Measurements from ENCODE around the gene SVOP.

Gene SVOP

GRCh38 chr12:108939594-108939993 lies 81.3 kb downstream of the SVOP start:
- no peaks in the 10 kb centered on the region for H3K27me3 ChIP-seq (ENCODE audit: low read length)
- H3K9me2 ChIP-seq (replicated peaks; ENCODE audit: insufficient read depth, low read length), result no peaks in the 10 kb centered on the region
- H2AFZ ChIP-seq (ENCODE audit: low read depth, low read length, severe bottlenecking), result no peak overlapping the region
- no peak overlapping the region for H3K27ac ChIP-seq (ENCODE audit: low read depth, low read length)
- TF ChIP-seq CTCF (IDR thresholded peaks at IDR 0.05; ENCODE audit: insufficient read depth, low read length, poor library complexity, severe bottlenecking) (no peak), EZH2phosphoT487 (conservative IDR thresholded peaks at IDR 0.05; ENCODE audit: low read length) (no peak)
- H3K9ac ChIP-seq (ENCODE audit: low read length), result no peak overlapping the region
- no peaks in the 10 kb centered on the region for H3K36me3 ChIP-seq (ENCODE audit: low read length)
- H4K20me1 ChIP-seq (ENCODE audit: low read depth, low read length), result no peaks in the 10 kb centered on the region
- H3K79me2 ChIP-seq (ENCODE audit: insufficient read depth, low read length), result no peaks in the 10 kb centered on the region
- H3K4me3 ChIP-seq (ENCODE audit: insufficient read depth, low read length, poor library complexity, severe bottlenecking), result no peak overlapping the region
- H3F3A ChIP-seq (ENCODE audit: insufficient read depth), result no peaks in the 10 kb centered on the region
- H3K4me2 ChIP-seq (ENCODE audit: low read depth, low read length, poor library complexity, severe bottlenecking), result no peak overlapping the region
- H3K9me3 ChIP-seq (ENCODE audit: insufficient read depth, low read length), result no peaks in the 10 kb centered on the region

GRCh38 chr12:108938247-108938924 lies 82.5 kb downstream of the SVOP start:
- Histone ChIP-seq H3K27ac (ENCODE audit: low read depth, low read length) (no peak overlapping the region), H3K4me3 (ENCODE audit: insufficient read depth, low read length, poor library complexity, severe bottlenecking) (no peak overlapping the region), H3K9ac (ENCODE audit: low read length) (no peak overlapping the region), H3K9me2 (replicated peaks; ENCODE audit: insufficient read depth, low read length) (no peaks in the 10 kb centered on the region), H3K36me3 (ENCODE audit: low read length) (no peaks in the 10 kb centered on the region), H4K20me1 (ENCODE audit: low read depth, low read length) (no peaks in the 10 kb centered on the region), H2AFZ (ENCODE audit: low read depth, low read length, severe bottlenecking) (no peak overlapping the region), H3F3A (ENCODE audit: insufficient read depth) (no peaks in the 10 kb centered on the region), H3K27me3 (ENCODE audit: low read length) (no peaks in the 10 kb centered on the region), H3K79me2 (ENCODE audit: insufficient read depth, low read length) (no peaks in the 10 kb centered on the region), H3K4me2 (ENCODE audit: low read depth, low read length, poor library complexity, severe bottlenecking) (no peak overlapping the region), H3K9me3 (ENCODE audit: insufficient read depth, low read length) (no peaks in the 10 kb centered on the region)
- TF ChIP-seq EZH2phosphoT487 (conservative IDR thresholded peaks at IDR 0.05; ENCODE audit: low read length), result no peak
- TF ChIP-seq CTCF (IDR thresholded peaks at IDR 0.05; ENCODE audit: insufficient read depth, low read length, poor library complexity, severe bottlenecking), result no peak

- TF ChIP-seq CTCF (IDR thresholded peaks at IDR 0.05; ENCODE audit: insufficient read depth, low read length, poor library complexity, severe bottlenecking), result no peak
- Histone ChIP-seq H3K9ac (ENCODE audit: low read length) (no peak overlapping the region), H3K27ac (ENCODE audit: low read depth, low read length) (no peak overlapping the region), H3K79me2 (ENCODE audit: insufficient read depth, low read length) (no peaks in the 10 kb centered on the region), H3K9me3 (ENCODE audit: insufficient read depth, low read length) (no peaks in the 10 kb centered on the region), H3K9me2 (replicated peaks; ENCODE audit: insufficient read depth, low read length) (no peaks in the 10 kb centered on the region), H3K4me2 (ENCODE audit: low read depth, low read length, poor library complexity, severe bottlenecking) (no peak overlapping the region), H3K27me3 (ENCODE audit: low read length) (no peaks in the 10 kb centered on the region), H3K4me3 (ENCODE audit: insufficient read depth, low read length, poor library complexity, severe bottlenecking) (no peak overlapping the region), H3K36me3 (ENCODE audit: low read length) (no peaks in the 10 kb centered on the region), H3F3A (ENCODE audit: insufficient read depth) (no peaks in the 10 kb centered on the region), H2AFZ (ENCODE audit: low read depth, low read length, severe bottlenecking) (no peak overlapping the region), H4K20me1 (ENCODE audit: low read depth, low read length) (no peaks in the 10 kb centered on the region)
Measured at GRCh38 chr12:108935159-108935763, 85.6 kb downstream of the SVOP start.

All from SU-DHL-6 (cell line).